ENCODE results near the gene ELFN1. TPM values are rescaled to one million over a fixed set of nuclear protein-coding genes. Genes with fewer than 3 reads are reported as not detected.
A peak's percentile ranks its signal among the peaks of the same experiment; 100 is the strongest.

ELFN1 gene
- total and polyA plus RNA-seq, 5 donors from 2014 or later = not detected

- no peaks in the 10 kb centered on the region for H3K36me3 Mint-ChIP-seq
- no peak overlapping the region for H3K4me3 ChIP-seq (ENCODE audit: low read depth, low read length)
Observed at GRCh38 chr7:1666823-1667565, 3.1 kb upstream of the ELFN1 start.

GRCh38 chr7:1667566-1668395 lies 2.3 kb upstream of the ELFN1 start:
- H3K27ac ChIP-seq (ENCODE audit: insufficient read depth, low read length, poor library complexity, severe bottlenecking) = no peak overlapping the region
- Mint-ChIP-seq H3K27me3 (peaks cover 41% of the 10 kb centered on the region), H3K36me3 (no peaks in the 10 kb centered on the region), H3K9me3 (no peaks in the 10 kb centered on the region), H3K27ac (no peak overlapping the region), H3K4me1 (peaks cover 0 to 18% (median 4%) of the 10 kb centered on the region in 4 donors), H3K4me3 (peak overlapping the region in 3 of 4 donors; percentile 63 to 81 (median 65))
- H3K4me3 ChIP-seq (ENCODE audit: low read depth, low read length) = no peak overlapping the region
- H3K4me1 ChIP-seq (ENCODE audit: control insufficient read depth, insufficient read depth, low read length, poor library complexity, severe bottlenecking) = peaks cover 26% of the 10 kb centered on the region
- H3K27me3 ChIP-seq (ENCODE audit: control insufficient read depth, insufficient read depth, low read length) = no peaks in the 10 kb centered on the region
- DNase-seq = no peak
- no peaks in the 10 kb centered on the region for H3K9me3 ChIP-seq (ENCODE audit: control insufficient read depth in 2 of 2, low read length in 2 of 2)
- no peak for ATAC-seq (ENCODE audit: low read depth in 2 of 2)
- no peaks in the 10 kb centered on the region for H3K36me3 ChIP-seq (ENCODE audit: control insufficient read depth, insufficient read depth, low read length)

More at GRCh38 chr7:1666823-1667565, 3.1 kb upstream of the ELFN1 start:
- H3K4me1 Mint-ChIP-seq = peaks cover 0 to 18% (median 4%) of the 10 kb centered on the region in 4 donors
- H3K4me1 ChIP-seq (ENCODE audit: control insufficient read depth, insufficient read depth, low read length, poor library complexity, severe bottlenecking) = peaks cover 26% of the 10 kb centered on the region
- peak overlapping the region in 3 of 4 donors; percentile 56 to 82 (median 74) for H3K4me3 Mint-ChIP-seq
- H3K27ac ChIP-seq (ENCODE audit: insufficient read depth, low read length, poor library complexity, severe bottlenecking) = no peak overlapping the region
- H3K36me3 ChIP-seq (ENCODE audit: control insufficient read depth, insufficient read depth, low read length) = no peaks in the 10 kb centered on the region
- no peak for ATAC-seq (ENCODE audit: low read depth in 2 of 2)
- no peaks in the 10 kb centered on the region for H3K9me3 ChIP-seq (ENCODE audit: control insufficient read depth in 2 of 2, low read length in 2 of 2)
- H3K27me3 Mint-ChIP-seq = peaks cover 41% of the 10 kb centered on the region
- H3K9me3 Mint-ChIP-seq = no peaks in the 10 kb centered on the region
- H3K27ac Mint-ChIP-seq = no peak overlapping the region
- no peaks in the 10 kb centered on the region for H3K27me3 ChIP-seq (ENCODE audit: control insufficient read depth, insufficient read depth, low read length)
- no peak for DNase-seq

GRCh38 chr7:1668396-1669063 lies 1.5 kb upstream of the ELFN1 start:
- H3K4me3 ChIP-seq (ENCODE audit: low read depth, low read length) = no peak overlapping the region

DNA sequence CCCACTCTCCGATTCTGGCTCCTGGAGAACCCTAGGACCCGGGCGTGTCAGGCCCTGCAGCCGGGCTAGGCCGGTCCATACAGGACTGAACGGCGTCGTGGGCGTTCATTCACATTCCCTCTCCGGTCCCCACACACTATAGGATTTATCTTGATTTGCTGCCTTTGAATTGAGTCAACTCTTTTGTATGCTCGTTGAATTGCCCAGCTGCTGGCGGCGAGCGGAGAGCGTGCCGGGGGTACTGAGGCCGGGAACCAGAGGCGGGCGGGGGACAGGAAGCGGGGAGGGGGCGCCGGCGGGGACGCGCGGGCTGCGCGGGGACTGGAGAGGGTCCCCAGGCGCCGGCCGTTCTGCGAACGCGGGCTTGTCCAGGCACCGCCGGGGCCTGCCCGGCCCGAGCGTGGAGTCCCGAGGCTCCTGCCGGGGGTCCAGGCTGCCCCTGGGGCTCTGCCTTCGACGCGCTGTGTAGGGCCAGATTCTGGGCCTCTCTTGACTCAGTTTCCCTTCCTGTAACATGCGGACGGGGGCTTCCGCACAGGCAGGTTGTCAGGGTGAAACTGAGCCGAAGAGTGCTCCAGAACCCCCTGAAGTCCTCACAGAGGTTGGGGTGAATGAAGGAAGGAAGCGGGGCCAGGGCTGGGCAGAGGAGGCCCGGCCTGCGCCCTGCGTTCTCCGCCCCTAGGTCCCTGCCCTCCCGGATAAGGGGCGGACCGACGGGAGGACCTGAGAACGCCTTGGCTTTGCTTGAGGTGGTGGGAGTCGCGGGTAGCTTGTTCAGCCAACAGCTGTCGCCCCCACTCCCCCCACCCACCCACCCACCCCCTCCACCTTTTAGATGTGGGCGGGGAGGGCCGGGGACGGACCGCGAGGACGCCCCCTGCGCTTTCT lies 769 bp upstream of the ELFN1 start:
- Histone ChIP-seq H3K4me1 (ENCODE audit: control insufficient read depth, insufficient read depth, low read length, poor library complexity, severe bottlenecking) (peaks cover 25% of the 10 kb centered on the region), H3K27ac (ENCODE audit: insufficient read depth, low read length, poor library complexity, severe bottlenecking) (no peak overlapping the region), H3K9me3 (ENCODE audit: control insufficient read depth in 2 of 2, low read length in 2 of 2) (no peaks in the 10 kb centered on the region), H3K27me3 (ENCODE audit: control insufficient read depth, insufficient read depth, low read length) (no peaks in the 10 kb centered on the region), H3K4me3 (ENCODE audit: low read depth, low read length) (no peak overlapping the region), H3K36me3 (ENCODE audit: control insufficient read depth, insufficient read depth, low read length) (no peaks in the 10 kb centered on the region)
- Mint-ChIP-seq H3K36me3 (no peaks in the 10 kb centered on the region), H3K27ac (no peak overlapping the region), H3K9me3 (no peaks in the 10 kb centered on the region), H3K4me1 (peaks cover 0 to 15% (median 1%) of the 10 kb centered on the region in 4 donors), H3K4me3 (peak overlapping the region; percentile 7 to 81 (median 69)), H3K27me3 (peaks cover 34% of the 10 kb centered on the region)
- ATAC-seq (ENCODE audit: low read depth in 2 of 2) (no peak), DNase-seq (no peak)

More at GRCh38 chr7:1668396-1669063, 1.5 kb upstream of the ELFN1 start:
- Histone ChIP-seq H3K36me3 (ENCODE audit: control insufficient read depth, insufficient read depth, low read length) (no peaks in the 10 kb centered on the region), H3K9me3 (ENCODE audit: control insufficient read depth in 2 of 2, low read length in 2 of 2) (no peaks in the 10 kb centered on the region), H3K27me3 (ENCODE audit: control insufficient read depth, insufficient read depth, low read length) (no peaks in the 10 kb centered on the region), H3K4me1 (ENCODE audit: control insufficient read depth, insufficient read depth, low read length, poor library complexity, severe bottlenecking) (peaks cover 26% of the 10 kb centered on the region), H3K27ac (ENCODE audit: insufficient read depth, low read length, poor library complexity, severe bottlenecking) (no peak overlapping the region)
- Mint-ChIP-seq H3K36me3 (no peaks in the 10 kb centered on the region), H3K27ac (no peak overlapping the region), H3K4me3 (peak overlapping the region; percentile 63 to 81 (median 69)), H3K27me3 (peaks cover 36% of the 10 kb centered on the region), H3K4me1 (peaks cover 0 to 16% (median 1%) of the 10 kb centered on the region in 4 donors), H3K9me3 (no peaks in the 10 kb centered on the region)
- ATAC-seq (ENCODE audit: low read depth in 2 of 2) (no peak), DNase-seq (no peak)

- Mint-ChIP-seq H3K4me3 (peak overlapping the region in 1 of 4 donors; percentile 11), H3K27ac (no peak overlapping the region), H3K9me3 (no peaks in the 10 kb centered on the region), H3K36me3 (no peaks in the 10 kb centered on the region), H3K4me1 (peaks cover 0 to 15% (median 1%) of the 10 kb centered on the region in 4 donors), H3K27me3 (peaks cover 34% of the 10 kb centered on the region)
- DNase-seq = no peak
- ATAC-seq (ENCODE audit: low read depth in 2 of 2) = no peak
- H3K4me3 ChIP-seq (ENCODE audit: low read depth, low read length) = no peak overlapping the region
- H3K27me3 ChIP-seq (ENCODE audit: control insufficient read depth, insufficient read depth, low read length) = no peaks in the 10 kb centered on the region
- H3K36me3 ChIP-seq (ENCODE audit: control insufficient read depth, insufficient read depth, low read length) = no peaks in the 10 kb centered on the region
- H3K4me1 ChIP-seq (ENCODE audit: control insufficient read depth, insufficient read depth, low read length, poor library complexity, severe bottlenecking) = peaks cover 13% of the 10 kb centered on the region
- no peaks in the 10 kb centered on the region for H3K9me3 ChIP-seq (ENCODE audit: control insufficient read depth in 2 of 2, low read length in 2 of 2)
- H3K27ac ChIP-seq (ENCODE audit: insufficient read depth, low read length, poor library complexity, severe bottlenecking) = no peak overlapping the region
Observed at GRCh38 chr7:1670894-1671593, 967 bp downstream of the ELFN1 start.

GRCh38 chr7:1671594-1672451 lies 1.7 kb downstream of the ELFN1 start:
- H3K36me3 Mint-ChIP-seq = no peaks in the 10 kb centered on the region
- H3K4me1 Mint-ChIP-seq = peaks cover 0 to 15% (median 1%) of the 10 kb centered on the region in 4 donors
- Histone ChIP-seq H3K36me3 (ENCODE audit: control insufficient read depth, insufficient read depth, low read length) (no peaks in the 10 kb centered on the region), H3K4me3 (ENCODE audit: low read depth, low read length) (no peak overlapping the region), H3K27me3 (ENCODE audit: control insufficient read depth, insufficient read depth, low read length) (no peaks in the 10 kb centered on the region), H3K4me1 (ENCODE audit: control insufficient read depth, insufficient read depth, low read length, poor library complexity, severe bottlenecking) (peaks cover 6% of the 10 kb centered on the region), H3K9me3 (ENCODE audit: control insufficient read depth in 2 of 2, low read length in 2 of 2) (no peaks in the 10 kb centered on the region), H3K27ac (ENCODE audit: insufficient read depth, low read length, poor library complexity, severe bottlenecking) (no peak overlapping the region)
- peaks cover 34% of the 10 kb centered on the region for H3K27me3 Mint-ChIP-seq
- ATAC-seq (ENCODE audit: low read depth in 2 of 2) = no peak
- peak overlapping the region in 1 of 4 donors; percentile 11 for H3K4me3 Mint-ChIP-seq
- no peaks in the 10 kb centered on the region for H3K9me3 Mint-ChIP-seq
- DNase-seq = no peak
- no peak overlapping the region for H3K27ac Mint-ChIP-seq
